HG03135 (cell line): ENCODE measurements around the gene ZNF407.

Experiments used
- ATAC-seq: cut with Tn5 transposase; IDR thresholded peaks from one replicate; pipeline ENCODE4 v1.9.1; 2021; ENCODE audit warnings: mild to moderate bottlenecking, moderate library complexity; ENCODE audit not compliant: unreplicated experiment

The ZNF407 gene

DNA sequence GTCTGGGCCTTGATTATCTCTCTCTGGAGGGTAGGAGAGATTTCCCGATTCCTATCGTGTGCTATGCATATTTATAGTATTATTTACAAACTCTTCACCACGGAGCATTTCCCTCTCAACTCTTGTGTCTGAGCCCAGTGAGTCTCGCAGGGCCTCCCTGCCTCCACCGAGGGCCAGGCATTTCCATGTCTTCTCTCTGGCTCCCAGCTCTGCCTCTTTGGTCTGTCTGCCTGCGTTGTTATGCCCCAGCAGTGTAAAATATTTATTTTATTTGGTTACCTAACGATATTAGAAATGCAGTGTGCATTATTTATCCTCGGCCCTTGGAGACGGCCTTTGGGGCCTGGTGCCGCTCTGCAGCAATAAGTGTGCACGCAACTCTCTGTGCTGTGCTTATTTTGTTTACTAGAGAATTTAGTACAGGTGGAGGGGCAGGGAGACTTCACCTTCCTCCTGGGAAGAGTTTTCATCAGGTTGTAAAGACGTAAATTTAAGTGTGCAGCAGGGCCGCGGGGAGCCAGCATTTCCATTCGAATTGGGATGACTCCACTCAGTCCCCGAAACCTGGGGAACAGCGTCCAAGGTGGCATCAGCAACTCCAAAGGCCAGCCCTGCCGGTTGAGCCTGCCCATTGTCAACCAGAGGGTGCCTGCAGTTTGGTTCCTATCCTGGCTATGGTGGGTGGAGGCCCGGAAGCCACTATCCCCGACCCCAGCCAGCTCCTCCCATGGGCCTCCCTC lies 511.1 kb downstream of the ZNF407 start:
- no peak for ATAC-seq

DNA sequence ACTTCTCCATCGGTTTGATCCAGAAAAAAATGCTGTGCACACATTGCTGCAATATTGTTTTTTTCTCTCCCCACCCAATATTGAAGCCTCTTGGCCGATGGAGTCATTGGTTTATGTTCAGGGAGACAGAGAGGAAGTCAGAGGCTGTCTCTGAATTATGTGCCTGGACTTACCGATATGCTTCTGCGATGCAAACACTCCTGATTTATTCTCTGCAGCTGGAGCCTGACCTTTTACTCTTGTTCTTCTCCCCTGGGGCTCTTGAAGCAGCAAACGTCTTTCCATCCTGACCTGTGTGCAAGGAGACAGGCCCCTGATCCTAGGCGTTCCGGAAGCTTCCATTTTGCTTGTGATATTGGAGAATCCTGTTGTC lies 511.6 kb downstream of the ZNF407 start:
- ATAC-seq: no peak

DNA sequence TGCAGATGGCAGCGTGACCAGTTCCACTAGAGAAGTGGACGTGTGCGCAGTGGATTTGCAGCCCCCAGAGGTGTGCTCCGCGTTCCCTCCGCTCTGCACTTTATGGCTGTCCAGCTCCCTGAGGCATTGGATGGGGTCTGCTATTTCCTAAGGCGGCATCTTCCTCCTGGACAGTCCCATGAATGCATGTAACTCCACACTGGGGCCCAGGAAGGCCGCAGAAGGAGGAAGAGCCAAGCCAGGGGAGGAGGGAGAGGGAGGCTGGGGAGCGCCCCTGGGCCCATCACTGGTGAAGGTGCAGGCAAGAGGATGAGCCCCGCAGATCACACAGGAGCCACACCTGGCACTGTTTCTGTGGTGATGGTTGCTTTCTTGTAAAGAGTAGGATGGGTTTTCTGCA lies 512.1 kb downstream of the ZNF407 start:
- no peak for ATAC-seq

DNA sequence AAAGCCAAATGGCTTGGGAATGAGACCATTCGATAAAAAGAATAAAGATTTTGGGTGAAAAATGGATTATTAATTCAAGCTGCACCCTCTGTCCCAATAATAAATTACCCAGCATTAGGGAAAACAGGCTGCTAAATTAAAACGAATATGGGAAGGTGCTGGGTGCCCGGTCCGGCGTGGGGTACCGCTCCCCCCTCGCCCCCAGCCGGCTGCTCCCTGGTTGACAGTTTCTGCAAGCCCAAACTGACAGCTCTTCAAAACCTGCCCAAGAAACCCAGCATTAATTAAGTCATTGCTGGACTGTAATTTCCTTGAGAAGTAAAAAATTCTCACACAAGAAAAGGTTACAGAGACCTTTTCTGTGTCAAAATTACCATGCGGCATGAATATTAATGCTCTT lies 512.6 kb downstream of the ZNF407 start:
- ATAC-seq: no peak

DNA sequence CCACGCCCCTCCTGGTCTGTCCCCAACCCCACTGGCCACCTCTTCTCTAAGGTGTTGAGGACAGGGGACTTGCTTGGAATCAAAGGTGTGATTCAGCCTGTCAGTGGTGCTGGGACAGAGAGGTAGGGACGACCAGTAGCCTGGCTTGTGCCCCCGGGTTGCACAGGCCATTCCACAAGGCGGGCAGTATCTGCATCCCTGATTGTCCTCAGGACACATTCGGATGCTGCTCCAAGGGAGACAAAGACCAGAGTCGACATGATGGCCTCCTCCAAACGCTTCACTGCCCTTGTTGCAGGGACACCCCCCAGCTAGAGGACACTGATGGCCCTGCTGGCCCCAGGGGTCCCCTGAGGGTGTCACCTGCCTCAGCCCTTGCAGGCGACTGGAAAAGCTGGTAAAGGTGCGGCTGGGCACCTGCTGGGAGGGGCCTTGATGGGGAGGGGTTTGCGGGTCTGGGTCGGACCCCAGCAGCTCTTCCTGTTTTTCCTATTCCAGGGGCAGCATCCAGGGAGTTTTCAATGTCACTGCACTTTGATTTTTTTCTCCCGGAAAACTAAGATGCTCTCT lies 513.3 kb downstream of the ZNF407 start:
- no peak for ATAC-seq

DNA sequence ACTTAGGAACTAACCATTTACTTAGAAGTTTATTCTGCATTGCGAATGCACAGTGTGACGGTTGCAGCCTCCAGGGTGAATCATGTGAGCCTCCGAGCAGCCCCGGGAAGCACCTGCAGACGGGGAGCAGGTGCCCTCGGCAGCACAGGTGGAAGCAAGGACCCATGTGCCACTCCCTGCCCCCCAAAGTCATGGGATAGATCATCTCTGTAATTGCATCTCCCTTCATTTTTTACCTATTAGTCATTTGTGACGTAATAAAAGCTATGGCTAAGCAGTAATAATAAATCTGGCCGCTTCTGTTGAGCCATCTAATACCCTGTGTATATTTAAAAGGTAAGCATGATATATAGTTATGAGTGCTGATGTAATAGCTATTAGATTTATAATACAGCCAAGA lies 514.1 kb downstream of the ZNF407 start:
- ATAC-seq: no peak

DNA sequence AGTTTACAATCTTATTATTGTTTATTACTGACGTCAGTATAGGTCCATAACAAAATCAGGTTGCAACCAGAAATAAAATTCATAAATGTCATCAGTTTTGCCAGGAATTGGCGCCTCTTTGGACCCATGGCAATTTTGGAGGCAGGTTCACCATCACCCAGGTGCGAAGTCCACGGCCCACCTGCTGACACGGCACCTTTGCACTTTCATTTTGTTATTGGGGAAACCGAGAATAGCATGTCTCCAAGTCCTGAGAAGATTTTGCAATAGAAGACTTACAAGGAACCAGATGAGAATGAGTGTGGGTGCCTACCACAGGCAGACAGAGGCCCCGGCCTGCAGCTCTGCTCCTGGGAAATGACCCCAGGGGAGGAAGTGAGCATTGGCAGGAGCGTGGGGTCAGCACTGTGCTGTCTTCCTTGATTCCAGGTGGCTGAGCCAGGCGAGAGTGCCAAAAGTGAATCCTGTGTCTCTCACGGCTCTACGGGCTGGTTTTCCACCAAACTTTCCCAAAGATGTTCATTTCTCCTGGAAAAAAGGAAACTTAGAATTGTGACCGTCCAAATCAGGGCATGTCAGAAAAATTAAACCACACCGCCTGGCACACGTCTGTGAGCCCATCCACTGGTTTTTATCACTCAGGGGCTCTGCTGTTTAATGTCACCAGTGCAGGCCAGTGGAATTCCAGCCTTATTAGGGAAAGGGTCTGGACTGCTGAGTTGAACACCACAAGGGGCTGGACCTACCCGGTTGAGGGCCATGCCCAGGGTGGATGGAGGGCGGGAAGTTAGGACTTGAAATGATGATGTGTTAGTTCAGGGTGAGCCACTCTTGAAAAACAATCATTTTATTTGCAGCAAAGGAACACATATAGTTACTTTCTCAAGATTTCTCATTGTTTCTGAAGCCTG lies 514.8 kb downstream of the ZNF407 start:
- ATAC-seq: no peak

DNA sequence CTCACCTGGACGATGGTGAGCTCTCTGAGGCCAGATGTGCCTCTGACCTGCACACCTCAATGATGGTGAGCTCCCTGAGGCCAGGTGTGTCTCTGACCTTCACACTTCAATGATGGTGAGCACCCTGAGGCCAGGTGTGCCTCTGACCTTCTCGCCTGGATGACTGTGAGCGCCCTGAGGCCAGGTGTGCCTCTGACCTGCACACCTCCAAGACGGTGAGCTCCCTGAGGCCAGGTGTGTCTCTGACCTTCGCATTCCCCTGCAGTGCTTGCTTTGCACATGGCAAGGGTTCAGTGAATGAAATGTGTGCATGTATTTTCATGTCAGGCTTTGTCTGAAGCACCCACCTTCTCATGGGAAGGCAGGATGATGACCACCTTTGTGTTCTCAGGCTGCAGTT lies 515.8 kb downstream of the ZNF407 start:
- no peak for ATAC-seq

DNA sequence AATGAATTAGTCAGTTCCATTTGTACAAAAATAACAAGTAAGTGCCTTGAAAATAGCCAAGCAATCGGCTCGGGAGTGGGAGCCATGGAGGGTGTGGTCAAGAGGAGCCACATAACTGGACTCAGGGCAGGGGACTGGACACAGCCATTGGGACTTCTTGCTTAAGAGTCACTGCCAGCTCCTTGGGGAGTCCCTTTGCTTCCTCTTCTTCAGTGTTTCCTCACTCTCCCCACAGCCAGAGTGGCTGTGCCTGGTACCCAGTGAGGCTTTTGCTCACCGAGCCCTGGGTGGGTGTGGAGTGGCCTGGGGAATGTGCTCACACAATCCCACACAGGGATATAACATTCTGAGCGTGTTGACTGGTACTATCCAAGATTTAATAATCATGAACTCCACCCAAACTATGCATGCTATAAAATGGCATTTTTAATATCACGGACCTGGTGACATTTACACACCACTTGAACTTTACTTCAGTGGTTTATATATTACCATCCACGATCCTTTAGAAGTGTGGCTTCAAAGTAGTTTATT lies 516.6 kb downstream of the ZNF407 start:
- no peak for ATAC-seq
